Thoracic aorta (tissue), 2 donors: ENCODE data around the gene SPAM1. TPM values are rescaled to one million over a fixed set of nuclear protein-coding genes. Genes with fewer than 3 reads are reported as not detected.

Experiments used
- ATAC-seq: fragments of 150-250 bp; one replicate; pipeline ENCODE4 v1.8.0; 2017; ENCODE audit warnings: low read depth; ENCODE audit not compliant: insufficient number of reproducible peaks, low FRiP score
- DNase-seq: peaks from one replicate; pipeline ENCODE4 v3.0.0-alpha.2; 2020; ENCODE audit warnings: low spot score
- H3K27ac ChIP-seq, 2 donors: fragments of 200-600 bp; sonication (generic); 1 replicate in 1 of 2; 2 replicates in 1 of 2; pipeline ENCODE4 v1.5.1; 2016; ENCODE audit warnings: mild to moderate bottlenecking in 2 of 2, moderate library complexity in 2 of 2
- H3K27me3 ChIP-seq: fragments of 200-600 bp; sonication (generic); replicated peaks from 2 replicates; pipeline ENCODE4 v1.6.0; 2016; ENCODE audit warnings: mild to moderate bottlenecking; ENCODE audit not compliant: insufficient read depth
- H3K36me3 ChIP-seq: fragments of 200-600 bp; sonication (generic); one replicate; pipeline ENCODE4 v1.5.1; 2016
- H3K4me1 ChIP-seq, 2 donors: fragments of 200-600 bp; sonication (generic); 1 replicate in 1 of 2; 2 replicates in 1 of 2; pipeline versions ENCODE4 v1.5.1 to v1.6.0; 2016; ENCODE audit warnings: low read depth in 2 of 2, mild to moderate bottlenecking in 1 of 2; ENCODE audit not compliant: control insufficient read depth in 1 of 2
- H3K4me3 ChIP-seq: fragments of 200-600 bp; sonication (generic); 2 replicates; pipeline ENCODE4 v1.5.1; 2016; ENCODE audit warnings: mild to moderate bottlenecking
- H3K9me3 ChIP-seq: fragments of 200-600 bp; sonication (generic); 2 replicates; pipeline ENCODE4 v1.5.1; 2016
- total RNA-seq, 2 donors: library from RNA; depleted of rRNA; stranded (reverse); fragments of >200 nt; gene quantifications; one replicate each; pipeline versions ENCODE4 v1.1.0 to v1.2.3, GENCODE V29; 2016
- TF ChIP-seq, protein P1 (sequence below): fragments of 200-600 bp; sonication (generic); IDR thresholded peaks from one replicate; pipeline ENCODE4 v1.5.1; 2019; ENCODE audit warnings: antibody characterized with exemption

Gene SPAM1
- total RNA-seq, 2 donors from 2014 or later = not detected

DNA sequence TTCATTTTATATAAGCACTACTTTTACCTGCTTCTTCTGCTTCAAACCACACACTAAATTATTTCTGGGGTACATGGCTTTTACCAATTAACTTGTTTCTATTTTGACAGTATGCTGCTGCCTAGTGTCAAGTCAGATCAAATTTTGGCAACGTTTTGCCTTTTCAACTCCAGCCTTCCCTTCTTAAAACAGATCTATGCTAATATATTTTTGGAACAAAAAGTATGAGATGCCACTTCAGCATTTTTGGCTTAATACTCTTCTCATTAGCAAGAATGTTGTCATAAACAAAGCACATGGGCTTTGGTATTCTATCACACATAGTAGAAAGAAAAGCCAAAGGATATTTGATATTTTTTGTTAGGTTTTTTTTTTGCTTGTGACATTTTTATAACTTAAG, 47.8 kb downstream of the SPAM1 start:
- no peak for ATAC-seq
- TF ChIP-seq, protein P1, sequence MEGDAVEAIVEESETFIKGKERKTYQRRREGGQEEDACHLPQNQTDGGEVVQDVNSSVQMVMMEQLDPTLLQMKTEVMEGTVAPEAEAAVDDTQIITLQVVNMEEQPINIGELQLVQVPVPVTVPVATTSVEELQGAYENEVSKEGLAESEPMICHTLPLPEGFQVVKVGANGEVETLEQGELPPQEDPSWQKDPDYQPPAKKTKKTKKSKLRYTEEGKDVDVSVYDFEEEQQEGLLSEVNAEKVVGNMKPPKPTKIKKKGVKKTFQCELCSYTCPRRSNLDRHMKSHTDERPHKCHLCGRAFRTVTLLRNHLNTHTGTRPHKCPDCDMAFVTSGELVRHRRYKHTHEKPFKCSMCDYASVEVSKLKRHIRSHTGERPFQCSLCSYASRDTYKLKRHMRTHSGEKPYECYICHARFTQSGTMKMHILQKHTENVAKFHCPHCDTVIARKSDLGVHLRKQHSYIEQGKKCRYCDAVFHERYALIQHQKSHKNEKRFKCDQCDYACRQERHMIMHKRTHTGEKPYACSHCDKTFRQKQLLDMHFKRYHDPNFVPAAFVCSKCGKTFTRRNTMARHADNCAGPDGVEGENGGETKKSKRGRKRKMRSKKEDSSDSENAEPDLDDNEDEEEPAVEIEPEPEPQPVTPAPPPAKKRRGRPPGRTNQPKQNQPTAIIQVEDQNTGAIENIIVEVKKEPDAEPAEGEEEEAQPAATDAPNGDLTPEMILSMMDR = no peak
- Histone ChIP-seq H3K27ac (no peak overlapping the region), H3K9me3 (no peaks in the 10 kb centered on the region), H3K36me3 (no peaks in the 10 kb centered on the region), H3K4me1 (no peaks in the 10 kb centered on the region), H3K27me3 (no peaks in the 10 kb centered on the region), H3K4me3 (no peak overlapping the region)
- no peak for DNase-seq

DNA sequence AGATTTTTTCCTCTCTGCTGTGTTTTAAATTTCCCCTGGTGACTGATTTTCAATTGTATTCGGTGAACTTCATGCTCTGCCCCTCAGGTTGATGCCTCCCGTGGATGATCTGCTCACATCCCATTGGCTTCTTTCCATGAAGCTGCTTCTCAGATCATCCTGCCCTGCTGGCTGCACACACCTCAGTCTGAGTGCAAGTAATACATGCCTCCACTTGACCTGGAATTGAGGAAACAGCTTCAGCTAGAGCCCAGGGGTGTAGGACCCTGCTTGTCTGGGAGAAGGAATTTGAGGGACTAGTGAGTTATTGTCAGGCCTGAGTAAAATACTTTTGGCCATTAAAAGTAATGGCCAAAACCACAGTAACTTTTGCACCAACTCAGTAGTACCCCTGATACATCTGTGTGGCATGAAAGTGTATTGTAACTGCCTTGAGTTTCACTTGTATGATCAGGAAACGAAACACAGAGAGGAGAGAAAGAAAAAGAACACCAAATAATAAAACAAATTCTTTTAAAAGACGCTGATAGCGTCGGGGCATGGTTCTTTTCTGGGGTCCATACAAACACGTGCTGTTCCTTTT, 49.4 kb downstream of the SPAM1 start:
- Histone ChIP-seq H3K36me3 (no peaks in the 10 kb centered on the region), H3K9me3 (no peaks in the 10 kb centered on the region), H3K4me1 (no peaks in the 10 kb centered on the region), H3K27me3 (no peaks in the 10 kb centered on the region), H3K27ac (no peak overlapping the region), H3K4me3 (no peak overlapping the region)
- no peak for DNase-seq
- TF ChIP-seq, protein P1 = no peak
- ATAC-seq = no peak

DNA sequence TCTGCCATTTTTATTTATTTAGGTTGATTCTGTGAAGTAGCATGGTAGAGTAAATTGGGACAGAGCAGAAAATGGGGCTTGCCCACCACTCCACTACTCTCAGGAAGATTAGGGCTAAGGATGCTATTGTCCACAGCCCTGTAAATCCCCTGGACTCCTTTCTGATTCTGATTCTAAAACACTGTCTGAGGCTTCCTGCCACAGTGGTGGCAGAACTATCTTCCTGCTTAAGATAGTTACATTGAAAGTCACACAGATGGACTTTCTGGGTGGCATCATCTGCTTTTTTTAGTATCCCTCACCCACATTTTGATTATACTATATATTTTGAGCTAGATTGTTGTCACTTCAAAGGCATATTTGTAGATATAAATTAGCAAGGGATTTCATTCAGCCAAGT, 50.0 kb downstream of the SPAM1 start:
- DNase-seq = no peak
- ATAC-seq = no peak
- TF ChIP-seq, protein P1 = no peak
- Histone ChIP-seq H3K36me3 (no peaks in the 10 kb centered on the region), H3K27ac (no peak overlapping the region), H3K4me1 (no peaks in the 10 kb centered on the region), H3K4me3 (no peak overlapping the region), H3K9me3 (no peaks in the 10 kb centered on the region), H3K27me3 (no peaks in the 10 kb centered on the region)

DNA sequence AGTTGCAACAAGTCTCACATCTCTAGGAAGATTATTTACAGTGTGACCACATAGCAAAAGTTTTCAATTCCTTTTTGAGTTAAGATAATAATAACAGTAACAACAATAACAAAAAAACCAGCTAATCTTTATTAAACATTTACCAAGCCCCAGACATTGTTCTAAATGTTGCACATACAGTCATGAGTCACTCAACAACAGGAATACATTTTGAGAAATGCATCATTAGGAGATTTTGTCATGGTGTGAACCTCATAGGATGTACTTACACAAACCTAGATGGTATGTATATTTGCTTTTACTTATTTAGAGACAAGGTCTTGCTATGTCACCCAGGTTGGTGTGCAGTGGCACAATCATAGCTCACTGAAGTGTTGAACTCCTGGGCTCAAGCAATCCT, 52.0 kb downstream of the SPAM1 start:
- Histone ChIP-seq H3K4me1 (no peaks in the 10 kb centered on the region), H3K36me3 (no peaks in the 10 kb centered on the region), H3K27ac (no peak overlapping the region), H3K9me3 (no peaks in the 10 kb centered on the region), H3K27me3 (no peaks in the 10 kb centered on the region), H3K4me3 (no peak overlapping the region)
- DNase-seq = no peak
- ATAC-seq = no peak
- TF ChIP-seq, protein P1 = no peak

DNA sequence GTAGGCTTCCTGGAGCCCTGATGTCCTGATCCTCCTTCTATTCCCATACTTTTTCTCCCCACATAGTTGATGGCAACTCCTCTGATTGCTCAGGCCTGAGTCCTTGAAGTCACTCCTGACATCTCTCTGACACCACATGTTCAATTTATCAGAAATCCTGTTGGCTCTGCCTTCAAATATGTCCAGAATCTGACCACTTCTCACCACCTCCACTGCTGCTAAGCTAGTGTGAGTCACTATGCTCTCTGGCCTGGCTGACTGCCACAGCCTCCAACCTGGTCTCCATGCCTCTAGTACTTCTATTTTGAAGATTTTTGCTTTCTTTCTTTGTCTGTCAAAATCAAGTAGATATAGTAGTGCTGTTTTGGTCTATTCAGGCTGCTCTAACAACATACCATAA, 54.8 kb downstream of the SPAM1 start:
- Histone ChIP-seq H3K4me3 (no peak overlapping the region), H3K4me1 (no peaks in the 10 kb centered on the region), H3K27ac (no peak overlapping the region), H3K9me3 (no peaks in the 10 kb centered on the region), H3K36me3 (no peaks in the 10 kb centered on the region), H3K27me3 (no peaks in the 10 kb centered on the region)
- TF ChIP-seq, protein P1 = no peak
- ATAC-seq (no peak), DNase-seq (no peak)
